Measurements from ENCODE around the gene TRAK1. TPM values are rescaled to one million over a fixed set of nuclear protein-coding genes. Genes with fewer than 3 reads are reported as not detected.

Gene TRAK1
- polyA plus RNA-seq, 1 donor (not counting 4 experiments of a cell fraction or from before 2014, with no cell fraction given) = 58.2 TPM

DNA sequence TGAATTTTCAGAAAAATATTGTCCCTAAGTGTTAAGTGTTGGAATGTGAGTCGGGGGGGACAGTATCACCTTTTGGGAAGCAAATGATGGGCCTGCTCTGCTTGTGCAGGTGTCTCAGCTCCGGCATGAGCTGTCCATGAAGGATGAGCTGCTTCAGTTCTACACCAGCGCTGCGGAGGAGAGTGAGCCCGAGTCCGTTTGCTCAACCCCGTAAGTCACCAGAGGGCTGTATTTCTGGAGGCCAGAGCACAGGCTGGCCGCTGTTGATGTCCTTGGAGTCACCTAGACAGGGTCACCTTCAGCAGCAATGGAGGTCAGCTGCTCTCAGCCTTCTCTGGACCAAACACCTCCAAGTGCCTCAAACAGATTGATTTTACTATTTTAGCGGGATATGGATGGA is 96.8 kb downstream of the TRAK1 start:
- Histone ChIP-seq H3K9me3 (ENCODE audit: control insufficient read depth, low read depth, low read length) (no peaks in the 10 kb centered on the region), H4K20me1 (ENCODE audit: control insufficient read depth, extremely low read depth, insufficient read depth, low read length) (peaks cover 15% of the 10 kb centered on the region), H3K36me3 (ENCODE audit: control insufficient read depth in 2 of 2, extremely low read depth in 1 of 2, insufficient read depth in 2 of 2, low read length in 2 of 2) (peaks cover 22 to 26% of the 10 kb centered on the region in 2 experiments), H3K79me2 (ENCODE audit: control insufficient read depth, insufficient read depth, low read length) (peaks cover 46% of the 10 kb centered on the region), H2AFZ (ENCODE audit: control insufficient read depth, low read length) (no peak overlapping the region), H3K27me3 (ENCODE audit: control insufficient read depth, extremely low read depth, insufficient read depth, low read length) (no peaks in the 10 kb centered on the region), H3K4me2 (ENCODE audit: control insufficient read depth, extremely low read depth, insufficient read depth, low read depth, low read length) (no peak overlapping the region), H3K27ac (ENCODE audit: control insufficient read depth, insufficient read depth, low read length) (no peak overlapping the region), H3K9me1 (ENCODE audit: control insufficient read depth, extremely low read depth, insufficient read depth, low read length) (no peaks in the 10 kb centered on the region), H3K4me1 (ENCODE audit: control insufficient read depth, extremely low read depth, insufficient read depth, low read length) (peaks cover 8% of the 10 kb centered on the region), H3K4me3 (ENCODE audit: control insufficient read depth in 2 of 3, extremely low read depth in 1 of 3, insufficient read depth in 2 of 3, low read depth in 1 of 3, low read length in 3 of 3) (no peak overlapping the region), H3K9ac (ENCODE audit: control insufficient read depth, extremely low read depth, insufficient read depth, low read length) (no peak overlapping the region)
- FAIRE-seq (no peak), DNase-seq (ENCODE audit: low read depth, low spot score) (no peak)
- TF ChIP-seq, protein P1, sequence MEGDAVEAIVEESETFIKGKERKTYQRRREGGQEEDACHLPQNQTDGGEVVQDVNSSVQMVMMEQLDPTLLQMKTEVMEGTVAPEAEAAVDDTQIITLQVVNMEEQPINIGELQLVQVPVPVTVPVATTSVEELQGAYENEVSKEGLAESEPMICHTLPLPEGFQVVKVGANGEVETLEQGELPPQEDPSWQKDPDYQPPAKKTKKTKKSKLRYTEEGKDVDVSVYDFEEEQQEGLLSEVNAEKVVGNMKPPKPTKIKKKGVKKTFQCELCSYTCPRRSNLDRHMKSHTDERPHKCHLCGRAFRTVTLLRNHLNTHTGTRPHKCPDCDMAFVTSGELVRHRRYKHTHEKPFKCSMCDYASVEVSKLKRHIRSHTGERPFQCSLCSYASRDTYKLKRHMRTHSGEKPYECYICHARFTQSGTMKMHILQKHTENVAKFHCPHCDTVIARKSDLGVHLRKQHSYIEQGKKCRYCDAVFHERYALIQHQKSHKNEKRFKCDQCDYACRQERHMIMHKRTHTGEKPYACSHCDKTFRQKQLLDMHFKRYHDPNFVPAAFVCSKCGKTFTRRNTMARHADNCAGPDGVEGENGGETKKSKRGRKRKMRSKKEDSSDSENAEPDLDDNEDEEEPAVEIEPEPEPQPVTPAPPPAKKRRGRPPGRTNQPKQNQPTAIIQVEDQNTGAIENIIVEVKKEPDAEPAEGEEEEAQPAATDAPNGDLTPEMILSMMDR (optimal IDR thresholded peaks at IDR 0.05 in 1 of 3, IDR thresholded peaks at IDR 0.05 in 1 of 3, conservative IDR thresholded peaks at IDR 0.05 in 1 of 3; ENCODE audit: extremely low read depth in 1 of 3, insufficient read depth in 2 of 3, low read length in 3 of 3) = no peak
- TF ChIP-seq EZH2 (IDR thresholded peaks at IDR 0.05; ENCODE audit: low read length) = no peak
- dilution Hi-C loops (cut with MboI; ENCODE audit: extremely low pct_ligation_motif_present, low sequenced_read_pairs) = no loop called here

DNA sequence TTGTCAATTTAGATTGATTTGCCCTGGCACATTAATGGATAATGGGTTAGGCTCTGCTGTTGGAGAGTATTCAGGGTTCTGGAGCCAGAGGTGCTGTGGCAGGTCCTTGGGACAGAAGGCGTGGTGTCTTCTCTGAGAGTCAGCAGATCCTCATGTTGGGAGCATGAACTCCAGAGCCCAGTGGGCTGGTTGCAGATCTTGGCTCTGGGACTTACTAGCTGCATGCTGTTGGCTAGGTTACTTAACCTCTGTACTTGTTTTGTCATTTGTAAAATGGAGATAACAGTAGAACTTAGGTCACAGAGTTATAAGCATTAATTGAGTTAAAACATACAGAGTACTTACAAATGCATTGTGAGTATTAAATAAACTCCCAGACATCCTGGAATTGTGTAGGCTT is 97.2 kb downstream of the TRAK1 start:
- H3K79me2 ChIP-seq (ENCODE audit: control insufficient read depth, insufficient read depth, low read length) = peaks cover 42% of the 10 kb centered on the region

More for the DNA sequence above, 97.2 kb downstream of the TRAK1 start:
- peaks cover 22 to 26% of the 10 kb centered on the region in 2 experiments for H3K36me3 ChIP-seq (ENCODE audit: control insufficient read depth in 2 of 2, extremely low read depth in 1 of 2, insufficient read depth in 2 of 2, low read length in 2 of 2)
- H4K20me1 ChIP-seq (ENCODE audit: control insufficient read depth, extremely low read depth, insufficient read depth, low read length) = peaks cover 15% of the 10 kb centered on the region
- peaks cover 8% of the 10 kb centered on the region for H3K4me1 ChIP-seq (ENCODE audit: control insufficient read depth, extremely low read depth, insufficient read depth, low read length)
- H3K4me3 ChIP-seq (ENCODE audit: control insufficient read depth in 2 of 3, extremely low read depth in 1 of 3, insufficient read depth in 2 of 3, low read depth in 1 of 3, low read length in 3 of 3) = no peak overlapping the region
- no peak for DNase-seq (ENCODE audit: low read depth, low spot score)
- H2AFZ ChIP-seq (ENCODE audit: control insufficient read depth, low read length) = no peak overlapping the region
- no peaks in the 10 kb centered on the region for H3K9me1 ChIP-seq (ENCODE audit: control insufficient read depth, extremely low read depth, insufficient read depth, low read length)
- H3K27ac ChIP-seq (ENCODE audit: control insufficient read depth, insufficient read depth, low read length) = no peak overlapping the region
- no peak overlapping the region for H3K4me2 ChIP-seq (ENCODE audit: control insufficient read depth, extremely low read depth, insufficient read depth, low read depth, low read length)
- dilution Hi-C loops (cut with MboI; ENCODE audit: extremely low pct_ligation_motif_present, low sequenced_read_pairs) = no loop called here
- no peaks in the 10 kb centered on the region for H3K9me3 ChIP-seq (ENCODE audit: control insufficient read depth, low read depth, low read length)
- no peak for FAIRE-seq
- no peaks in the 10 kb centered on the region for H3K27me3 ChIP-seq (ENCODE audit: control insufficient read depth, extremely low read depth, insufficient read depth, low read length)
- TF ChIP-seq, protein P1 (optimal IDR thresholded peaks at IDR 0.05 in 1 of 3, IDR thresholded peaks at IDR 0.05 in 1 of 3, conservative IDR thresholded peaks at IDR 0.05 in 1 of 3; ENCODE audit: extremely low read depth in 1 of 3, insufficient read depth in 2 of 3, low read length in 3 of 3) = no peak
- TF ChIP-seq EZH2 (IDR thresholded peaks at IDR 0.05; ENCODE audit: low read length) = no peak
- no peak overlapping the region for H3K9ac ChIP-seq (ENCODE audit: control insufficient read depth, extremely low read depth, insufficient read depth, low read length)
